Body of pancreas (tissue), 4 donors: Measurements from ENCODE around the gene FAM222A. TPM values are rescaled to one million over a fixed set of nuclear protein-coding genes. Genes with fewer than 3 reads are reported as not detected.

Source experiments
- ATAC-seq: fragments of 150-250 bp; one replicate; pipeline ENCODE4 v1.9.1; 2016
- DNase-seq, 4 donors: peaks; one replicate each; pipeline ENCODE4 v3.0.0-alpha.2; 2019
- H3K27ac ChIP-seq, 4 donors: fragments of 200-600 bp; sonication (generic); 1 replicate in 3 of 4; 2 replicates in 1 of 4; pipeline versions ENCODE4 v1.5.1 to v1.6.1; 2016 to 2019; ENCODE audit warnings: mild to moderate bottlenecking in 1 of 4, mixed read lengths in 1 of 4, moderate library complexity in 1 of 4
- H3K27me3 ChIP-seq, 2 donors: fragments of 200-600 bp; sonication (generic); one replicate each; pipeline ENCODE4 v1.6.0; 2016; ENCODE audit warnings: mild to moderate bottlenecking in 1 of 2
- H3K36me3 ChIP-seq, 2 donors: fragments of 200-600 bp; sonication (generic); replicated peaks in 1 of 2; 2 replicates each; pipeline ENCODE4 v1.5.1; 2016; ENCODE audit warnings: low read depth in 2 of 2; ENCODE audit not compliant: insufficient read depth in 1 of 2
- H3K4me1 ChIP-seq: fragments of 200-600 bp; sonication (generic); one replicate; pipeline ENCODE4 v1.6.0; 2016
- H3K4me3 ChIP-seq, 2 donors: fragments of 200-600 bp; sonication (generic); 1 replicate in 1 of 2; 2 replicates in 1 of 2; pipeline ENCODE4 v1.5.1; 2016 to 2019
- H3K9me3 ChIP-seq, 3 donors: fragments of 200-600 bp; sonication (generic); 1 replicate in 2 of 3; 2 replicates in 1 of 3; pipeline ENCODE4 v1.5.1; 2016
- POLR2A ChIP-seq, 3 donors: fragments of 450-650 bp; IDR thresholded peaks; one replicate each; pipeline ENCODE4 v1.6.1; 2016; ENCODE audit warnings: antibody characterized with exemption in 3 of 3, mild to moderate bottlenecking in 2 of 3
- WGBS, 2 donors: methylation state at CpG; one replicate each; pipeline ENCODE4 v1.1.5; 2017; 5-methylcytosine and 5-hydroxymethylcytosine counted together
- intact Hi-C: fragments of 100-400 bp; cut with DNase I; formaldehyde crosslinking; loops from one replicate; pipeline ENCODE4 v1.15.1; 2023
- total RNA-seq, 2 donors: library from RNA; depleted of rRNA; stranded (reverse); fragments of >200 nt; gene quantifications; one replicate each; pipeline ENCODE4 v1.1.0, GENCODE V29; 2016
- TF ChIP-seq, protein P1 (sequence below), 7 experiments: fragments of 450-650 bp in 4 of 7; fragments of 200-600 bp in 3 of 7; sonication (generic) in 3 of 7; IDR thresholded peaks; one replicate each; pipeline ENCODE4 v1.5.1; 2016 to 2019; ENCODE audit warnings: antibody characterized with exemption in 7 of 7

FAM222A gene
- total RNA-seq, 2 donors from 2014 or later, result 8.0 to 16.2 TPM

- Histone ChIP-seq H3K36me3 (no peaks in the 10 kb centered on the region), H3K27me3 (no peaks in the 10 kb centered on the region), H3K4me1 (no peaks in the 10 kb centered on the region), H3K4me3 (no peak overlapping the region), H3K27ac (no peak overlapping the region), H3K9me3 (no peaks in the 10 kb centered on the region)
- 74 to 82% methylated on average over 5 of the region's 5 CpGs for WGBS, 2 donors
- TF ChIP-seq POLR2A (IDR thresholded peaks at IDR 0.05), result no peak
- TF ChIP-seq, protein P1, sequence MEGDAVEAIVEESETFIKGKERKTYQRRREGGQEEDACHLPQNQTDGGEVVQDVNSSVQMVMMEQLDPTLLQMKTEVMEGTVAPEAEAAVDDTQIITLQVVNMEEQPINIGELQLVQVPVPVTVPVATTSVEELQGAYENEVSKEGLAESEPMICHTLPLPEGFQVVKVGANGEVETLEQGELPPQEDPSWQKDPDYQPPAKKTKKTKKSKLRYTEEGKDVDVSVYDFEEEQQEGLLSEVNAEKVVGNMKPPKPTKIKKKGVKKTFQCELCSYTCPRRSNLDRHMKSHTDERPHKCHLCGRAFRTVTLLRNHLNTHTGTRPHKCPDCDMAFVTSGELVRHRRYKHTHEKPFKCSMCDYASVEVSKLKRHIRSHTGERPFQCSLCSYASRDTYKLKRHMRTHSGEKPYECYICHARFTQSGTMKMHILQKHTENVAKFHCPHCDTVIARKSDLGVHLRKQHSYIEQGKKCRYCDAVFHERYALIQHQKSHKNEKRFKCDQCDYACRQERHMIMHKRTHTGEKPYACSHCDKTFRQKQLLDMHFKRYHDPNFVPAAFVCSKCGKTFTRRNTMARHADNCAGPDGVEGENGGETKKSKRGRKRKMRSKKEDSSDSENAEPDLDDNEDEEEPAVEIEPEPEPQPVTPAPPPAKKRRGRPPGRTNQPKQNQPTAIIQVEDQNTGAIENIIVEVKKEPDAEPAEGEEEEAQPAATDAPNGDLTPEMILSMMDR (IDR thresholded peaks at IDR 0.05), result no peak
- intact Hi-C loops, result no loop called here
- ATAC-seq, result no peak
- DNase-seq, result no peak
Measured at GRCh38 chr12:109811624-109811995, 98.0 kb downstream of the FAM222A start.

DNA sequence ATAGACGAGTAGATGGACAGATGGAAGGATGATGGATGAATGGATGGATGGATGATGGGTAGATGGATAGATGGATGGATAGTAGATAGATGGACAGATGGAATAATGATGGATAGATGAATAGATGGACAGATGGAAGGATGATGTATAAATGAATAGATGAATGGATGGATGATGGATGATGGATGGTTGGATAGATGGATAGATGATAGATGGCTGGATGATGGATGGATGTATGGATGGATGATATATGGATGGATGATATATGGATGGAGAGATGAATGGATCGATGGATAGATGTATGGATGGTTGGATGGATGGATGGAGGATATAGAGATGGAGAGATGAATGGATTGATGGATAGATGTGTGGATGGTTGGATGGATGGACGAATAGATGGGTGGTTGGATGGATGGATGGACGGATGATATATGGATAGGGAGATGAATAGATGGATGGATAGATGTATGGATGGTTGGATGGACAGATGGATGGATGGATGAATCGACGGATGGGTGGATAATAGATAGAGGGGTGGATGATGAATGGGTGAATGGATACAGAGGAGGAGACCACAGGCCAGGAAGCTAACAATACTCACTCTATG is 100.3 kb downstream of the FAM222A start:
- Histone ChIP-seq H3K36me3 (no peaks in the 10 kb centered on the region), H3K4me1 (no peaks in the 10 kb centered on the region), H3K9me3 (no peaks in the 10 kb centered on the region), H3K27me3 (no peaks in the 10 kb centered on the region), H3K4me3 (no peak overlapping the region), H3K27ac (no peak overlapping the region)
- TF ChIP-seq POLR2A (IDR thresholded peaks at IDR 0.05), result no peak
- TF ChIP-seq, protein P1 (IDR thresholded peaks at IDR 0.05), result no peak
- DNase-seq (no peak), ATAC-seq (no peak)
- 86 to 94% methylated on average over 6 of the region's 6 CpGs for WGBS, 2 donors
- intact Hi-C loops, result no loop called here

DNA sequence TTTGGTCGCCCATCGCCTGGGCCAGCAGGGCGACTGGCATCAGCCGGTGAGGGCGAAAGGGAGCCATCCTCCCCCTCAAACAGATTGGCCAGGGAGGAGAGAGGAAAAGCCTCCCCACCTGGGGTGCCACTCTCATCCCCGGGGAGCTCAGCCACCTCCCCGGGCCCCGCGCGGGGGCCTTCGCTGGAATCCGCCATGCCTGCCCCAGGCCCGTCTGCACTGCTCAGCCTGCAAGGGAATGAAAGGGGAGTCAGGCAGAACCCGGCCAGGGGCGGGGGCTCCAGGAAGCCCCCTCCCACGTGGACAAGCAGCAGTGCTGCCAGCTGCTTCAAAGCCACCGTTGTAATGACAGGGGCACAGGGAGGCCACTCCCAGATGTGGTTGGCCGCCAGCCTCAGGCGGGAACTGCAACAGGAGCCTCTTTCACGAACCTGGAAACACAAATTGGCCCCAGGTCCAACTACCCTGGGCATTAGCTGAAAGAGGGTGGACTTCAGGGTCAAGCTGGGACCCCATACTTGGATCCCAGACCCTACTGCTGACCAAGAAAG is 101.0 kb downstream of the FAM222A start:
- no peaks in the 10 kb centered on the region for H3K36me3 ChIP-seq
- H3K27me3 ChIP-seq, result no peaks in the 10 kb centered on the region
- no peaks in the 10 kb centered on the region for H3K4me1 ChIP-seq
- no peak overlapping the region for H3K4me3 ChIP-seq
- 76% methylated on average over 19 of the region's 20 CpGs; no CpG with 5 or more reads in 1 of the 2 donors for WGBS, 2 donors
- DNase-seq (no peak), ATAC-seq (no peak)
- TF ChIP-seq POLR2A (IDR thresholded peaks at IDR 0.05), result no peak
- TF ChIP-seq, protein P1 (IDR thresholded peaks at IDR 0.05), result no peak
- no peaks in the 10 kb centered on the region for H3K9me3 ChIP-seq
- intact Hi-C loops, result no loop called here
- H3K27ac ChIP-seq, result no peak overlapping the region

DNA sequence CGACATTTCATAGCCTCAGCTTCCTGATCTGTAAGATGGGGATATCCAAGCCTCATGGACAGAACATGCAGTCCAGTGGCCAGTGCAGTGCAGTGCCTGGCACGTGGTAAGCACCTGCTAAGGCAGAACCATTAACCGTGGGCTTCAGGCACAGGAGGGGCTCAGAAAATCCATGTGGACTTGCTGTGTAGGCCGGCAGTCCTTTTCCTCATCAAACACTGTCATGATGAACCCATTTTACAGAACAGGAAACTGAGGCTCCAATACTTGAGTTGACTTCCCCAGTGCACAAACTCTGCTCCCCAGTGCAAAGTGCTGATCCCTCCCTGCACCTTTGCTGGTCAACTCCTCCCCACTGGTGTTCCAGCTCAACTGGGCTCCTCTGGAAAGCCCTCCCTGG is 101.6 kb downstream of the FAM222A start:
- TF ChIP-seq, protein P1 (IDR thresholded peaks at IDR 0.05), result no peak
- no peak for TF ChIP-seq POLR2A (IDR thresholded peaks at IDR 0.05)
- Histone ChIP-seq H3K4me3 (no peak overlapping the region), H3K27me3 (no peaks in the 10 kb centered on the region), H3K27ac (no peak overlapping the region), H3K4me1 (no peaks in the 10 kb centered on the region), H3K9me3 (no peaks in the 10 kb centered on the region), H3K36me3 (no peaks in the 10 kb centered on the region)
- intact Hi-C loops, result no loop called here
- DNase-seq (no peak), ATAC-seq (no peak)
- 90 to 100% methylated on average over 1 to 4 of the region's 4 CpGs for WGBS, 2 donors
